ENCODE data around the gene GSTA4.
"Not testable (repeated sequence)": the region's sequence is repeated elsewhere in the genome, so short reads cannot be mapped to it uniquely, and the experiment has no call there.

Gene GSTA4

DNA sequence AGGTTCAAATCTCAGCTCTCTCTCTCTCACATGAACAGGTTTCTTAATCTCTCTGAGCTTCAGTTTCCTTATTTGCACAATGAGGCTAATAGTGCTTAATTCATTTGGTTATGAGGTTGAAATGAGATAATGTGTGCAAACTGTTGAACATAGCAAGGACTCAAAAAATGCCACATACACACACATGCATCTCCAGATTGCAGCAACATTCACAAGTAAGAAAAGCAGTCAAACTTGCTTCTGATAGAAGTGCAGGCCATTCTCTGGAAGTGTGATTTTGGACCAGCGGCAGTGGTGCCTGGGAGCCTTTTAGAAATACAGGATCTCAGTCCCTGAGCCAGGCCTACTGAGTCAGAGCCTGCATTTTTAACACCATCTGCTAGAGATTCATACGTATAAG lies 25.7 kb downstream of the GSTA4 start:
- DNase-seq, result no peak

DNA sequence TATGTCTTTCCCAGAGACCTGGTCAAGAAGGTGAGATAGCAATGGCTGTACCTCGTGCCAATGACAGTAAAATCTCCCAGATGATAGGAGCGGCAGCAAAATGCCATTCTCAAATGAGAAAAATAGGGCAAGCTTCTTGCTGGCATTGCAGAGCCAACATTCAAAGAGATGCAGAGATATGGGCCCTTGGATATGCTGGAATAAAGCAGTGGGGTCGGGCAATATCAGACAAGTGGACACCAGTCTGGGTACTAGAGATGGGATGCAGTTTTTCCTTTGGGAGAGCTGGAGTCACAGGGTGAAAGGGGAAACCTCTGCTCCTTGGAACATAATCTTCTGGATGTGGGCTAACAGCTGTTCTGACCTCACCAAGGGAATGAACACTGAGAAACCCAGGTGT lies 29.0 kb downstream of the GSTA4 start:
- no peak for DNase-seq

DNA sequence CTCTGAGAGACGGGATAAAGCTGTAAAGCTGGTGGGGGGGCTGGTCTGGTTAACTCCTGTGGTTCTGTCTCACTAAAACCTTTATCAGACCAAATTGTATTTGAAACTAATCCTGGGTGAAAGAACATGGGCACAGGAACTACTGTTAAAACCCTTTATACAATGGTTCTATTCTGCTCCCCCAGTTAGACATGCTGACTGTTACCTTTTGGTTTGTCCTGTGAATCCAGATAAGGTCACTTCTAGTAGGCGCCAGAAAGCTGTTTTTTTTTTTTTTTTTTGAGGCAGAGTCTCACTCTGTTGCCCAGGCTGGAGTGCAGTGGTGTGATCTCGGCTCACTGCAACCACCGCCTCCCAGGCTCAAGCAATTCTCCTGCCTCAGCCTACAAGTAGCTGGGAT lies 29.7 kb downstream of the GSTA4 start:
- no peak for DNase-seq

DNA sequence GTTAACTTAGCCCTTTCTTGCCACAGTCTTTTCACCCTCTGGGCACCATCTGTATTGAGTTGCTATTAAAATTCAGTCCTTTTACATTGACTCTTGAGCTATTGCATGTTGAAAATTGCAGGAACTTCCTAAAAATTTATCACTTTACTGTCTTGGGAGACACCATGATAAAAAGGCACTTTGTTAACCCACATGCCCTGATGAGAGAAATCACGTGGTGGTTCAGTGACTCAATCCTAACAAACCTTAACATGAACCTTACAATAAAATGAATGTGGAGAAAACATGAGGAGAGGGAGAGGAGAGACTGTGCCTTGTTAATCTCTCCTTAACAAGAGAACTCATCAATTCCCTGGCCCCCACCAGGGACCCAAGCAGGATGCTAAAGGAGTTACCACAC lies 30.8 kb downstream of the GSTA4 start:
- no peak for DNase-seq

DNA sequence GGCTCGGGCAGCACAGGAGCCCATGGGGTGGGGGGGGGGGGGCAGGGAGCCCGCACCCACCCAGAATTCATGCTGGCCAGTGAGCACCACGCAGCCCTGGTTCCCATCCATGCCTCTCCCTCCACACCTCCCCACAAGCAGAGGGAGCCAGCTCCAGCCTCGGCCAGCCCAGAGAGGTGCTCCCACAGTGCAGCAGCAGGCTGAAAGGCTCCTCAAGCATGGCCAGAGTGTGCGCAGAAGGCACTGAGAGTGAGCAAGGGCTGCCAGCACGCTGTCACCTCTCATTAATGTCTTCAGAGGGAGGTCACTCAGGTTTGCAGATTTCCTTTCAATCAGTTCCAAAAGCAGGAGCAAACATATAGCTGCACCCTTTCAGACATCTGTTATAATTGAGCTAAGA lies 32.4 kb downstream of the GSTA4 start:
- DNase-seq, result no peak

DNA sequence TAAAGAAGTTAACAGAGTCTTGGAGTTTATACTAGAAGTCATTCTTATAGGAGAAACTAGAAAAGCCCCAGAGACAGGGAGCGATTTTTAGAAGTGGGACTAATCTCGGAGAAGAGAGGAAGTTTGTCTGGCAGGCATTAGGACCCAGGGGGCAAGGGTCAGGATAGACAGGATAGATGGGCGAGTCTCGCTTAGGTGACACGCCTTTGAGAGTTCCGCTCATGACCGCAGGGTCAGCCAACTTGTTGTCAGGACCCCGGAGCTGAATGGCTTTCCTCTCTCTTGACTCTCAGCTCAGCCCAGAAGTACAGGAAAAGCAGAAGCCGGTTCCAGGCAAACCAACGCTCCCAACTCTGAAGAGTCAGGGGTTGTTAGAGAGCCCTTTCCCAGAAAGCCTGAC lies 34.1 kb downstream of the GSTA4 start:
- DNase-seq, result not testable (repeated sequence)

DNA sequence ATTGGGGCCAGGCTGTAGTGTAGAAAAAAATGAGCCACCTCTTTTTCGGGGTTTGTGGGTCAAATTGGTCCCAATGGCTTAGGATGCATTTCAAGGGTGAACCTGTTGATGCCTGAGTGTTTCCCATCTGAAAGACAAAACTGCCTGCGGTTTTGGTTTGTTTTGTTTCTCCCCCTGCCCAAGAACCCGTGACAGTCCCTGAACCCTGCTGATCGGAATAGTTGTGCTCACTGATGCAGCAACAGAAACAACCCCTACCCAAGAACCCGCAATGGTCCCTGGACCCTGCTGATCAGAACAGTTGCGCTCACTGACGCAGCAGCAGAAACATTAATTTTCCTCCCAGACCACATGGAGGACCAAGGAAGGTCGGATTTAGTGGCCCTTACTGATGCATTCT lies 34.9 kb downstream of the GSTA4 start:
- DNase-seq, result not testable (repeated sequence)

DNA sequence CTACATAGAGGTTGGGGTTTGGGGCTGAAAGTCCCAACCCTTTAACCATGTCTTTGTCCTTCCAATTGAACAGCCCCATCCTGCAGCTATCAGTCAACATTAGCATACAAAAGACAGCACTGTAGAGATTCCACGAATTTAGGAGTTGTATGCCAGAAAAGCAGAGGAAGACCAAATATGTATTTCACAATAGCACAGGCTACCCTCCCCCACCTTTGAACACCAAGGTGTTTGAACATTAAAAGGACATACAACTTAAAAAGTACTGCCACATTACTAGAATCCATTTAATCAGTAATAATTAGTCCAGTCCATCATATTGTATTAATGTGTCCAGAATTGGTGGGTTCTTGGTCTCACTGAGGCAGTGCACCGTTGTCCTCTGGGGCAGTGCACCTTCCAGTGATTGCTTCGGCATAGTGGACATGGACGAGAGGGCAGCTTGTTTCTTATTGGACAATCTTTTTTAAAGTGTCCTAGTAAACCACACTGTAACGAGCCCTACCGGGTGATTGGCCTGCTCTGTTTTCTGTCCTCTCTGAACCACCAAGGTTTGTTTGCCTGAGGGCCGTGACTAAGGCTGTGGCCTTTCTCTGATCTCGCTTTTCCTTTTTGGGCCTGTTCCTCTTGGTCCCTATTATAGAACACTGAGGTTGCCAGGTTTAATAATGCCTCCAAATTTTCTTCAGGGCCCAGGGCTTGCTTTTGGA lies 36.4 kb downstream of the GSTA4 start:
- no peak for DNase-seq

DNA sequence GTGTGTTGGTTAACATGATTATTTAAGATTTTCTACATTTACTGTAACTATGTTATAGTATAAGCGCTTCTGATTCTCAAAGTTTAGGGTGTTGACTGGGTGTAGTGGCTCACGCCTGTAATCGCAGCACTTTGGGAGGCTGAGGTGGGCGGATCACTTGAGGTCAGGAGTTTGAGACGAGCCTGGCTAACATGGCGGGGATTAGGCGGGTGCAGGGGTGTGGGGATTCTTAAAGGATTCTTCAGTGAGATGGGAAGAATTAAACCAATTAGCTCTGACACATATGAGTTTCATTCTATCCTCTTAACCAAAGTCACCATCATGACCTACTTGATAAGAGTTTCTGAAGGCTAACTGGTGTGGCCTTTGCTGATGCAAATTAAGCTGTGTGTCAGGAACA lies 39.2 kb downstream of the GSTA4 start:
- DNase-seq, result no peak

DNA sequence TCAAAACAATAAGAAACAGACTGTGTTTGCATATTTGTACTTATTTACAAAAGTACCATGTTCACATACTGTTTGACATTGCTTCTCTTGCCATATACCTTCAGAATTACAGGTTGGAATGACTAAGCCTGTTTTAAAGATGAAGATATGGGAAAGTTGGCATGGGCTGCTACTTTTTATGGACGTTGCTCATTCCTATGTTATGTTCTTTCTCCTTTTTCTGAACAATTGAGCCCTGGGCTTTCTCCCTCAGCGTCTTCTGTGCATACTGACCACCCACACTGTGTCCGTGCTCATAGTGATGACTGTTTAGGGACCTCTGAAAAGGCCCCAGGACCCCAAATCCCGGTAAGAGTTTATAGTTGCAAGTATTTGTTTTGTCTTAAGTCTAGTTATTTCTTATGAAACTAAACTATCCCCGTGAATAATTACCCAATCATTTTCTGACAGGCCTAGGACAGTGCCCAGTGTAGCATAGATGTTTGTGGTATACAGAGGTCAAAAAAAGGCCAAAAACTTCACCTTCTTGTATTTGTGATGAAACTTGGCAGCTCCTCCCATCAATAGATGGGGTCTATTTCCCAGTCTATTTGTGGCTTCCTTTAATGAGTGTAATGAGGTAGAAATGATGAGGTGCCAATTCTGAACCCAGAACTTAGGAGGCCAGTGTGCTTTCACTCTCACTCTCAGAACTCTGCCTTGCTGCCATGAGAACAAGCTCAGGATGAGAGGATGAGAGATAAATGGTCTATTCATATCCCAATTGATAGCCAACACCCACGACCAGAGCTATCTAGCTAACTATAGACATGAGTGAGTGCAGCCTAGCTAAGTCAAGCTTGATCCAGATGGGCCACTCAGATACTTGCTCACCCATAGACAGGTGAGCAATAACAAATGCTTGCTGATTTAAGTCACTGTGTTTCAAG lies 40.9 kb downstream of the GSTA4 start:
- DNase-seq, result no peak

DNA sequence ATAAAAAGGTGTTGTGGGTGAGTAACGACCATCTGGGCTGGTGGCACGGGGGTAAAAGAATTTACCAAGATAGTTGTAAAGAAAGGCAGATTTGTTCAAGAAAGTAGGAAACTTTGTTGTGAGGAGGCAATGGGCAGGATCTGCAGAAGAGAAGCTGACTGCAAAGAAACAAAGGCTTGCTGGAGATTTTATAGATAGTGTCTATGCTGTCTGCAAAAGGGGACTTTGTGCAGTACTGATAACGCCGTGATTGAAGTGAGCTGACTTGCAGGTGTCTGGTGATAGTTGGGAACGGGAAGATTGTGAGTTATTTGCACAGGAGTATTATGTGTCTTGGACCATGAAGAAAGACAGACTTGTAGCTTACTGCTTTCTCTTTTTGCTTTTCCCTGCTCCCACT lies 48.8 kb downstream of the GSTA4 start:
- no peak for DNase-seq

DNA sequence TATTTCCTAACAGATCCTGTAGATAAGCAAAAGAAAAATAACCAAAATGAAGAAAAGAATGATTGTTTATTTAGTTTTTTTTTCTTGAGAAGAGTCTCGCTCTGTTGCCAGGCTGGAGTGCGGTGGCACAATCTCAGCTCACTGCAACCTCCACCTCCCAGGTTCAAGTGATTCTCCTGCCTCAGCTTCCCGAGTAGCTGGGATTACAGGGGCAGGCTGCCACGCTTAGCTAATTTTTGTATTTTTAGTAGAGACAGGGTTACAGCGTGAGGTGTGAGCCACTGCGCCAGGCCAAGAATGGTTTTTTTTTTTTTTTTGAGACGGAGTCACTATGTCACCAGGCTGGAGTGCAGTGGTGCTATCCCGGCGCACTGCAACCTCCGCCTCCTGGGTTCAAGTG lies 52.3 kb downstream of the GSTA4 start:
- not testable (repeated sequence) for DNase-seq

DNA sequence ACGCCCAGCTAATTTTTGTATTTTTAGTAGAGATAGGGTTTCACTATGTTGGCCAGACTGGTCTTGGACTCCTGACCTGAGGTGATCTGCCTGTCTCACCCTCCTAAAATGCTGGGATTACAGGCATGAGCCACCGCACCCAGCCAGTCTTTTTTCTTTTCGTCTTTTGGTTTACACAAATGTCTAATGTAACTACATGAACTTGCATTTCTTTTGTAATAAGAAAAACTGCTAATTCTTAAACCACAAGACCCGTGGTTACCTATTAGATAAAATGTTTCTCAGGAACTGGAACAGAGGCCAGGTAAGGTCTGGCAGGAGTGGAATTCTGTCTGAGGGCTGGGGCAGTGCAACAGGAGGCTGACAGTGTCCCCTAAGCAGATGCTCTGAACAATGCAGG lies 52.9 kb downstream of the GSTA4 start:
- DNase-seq, result no peak

DNA sequence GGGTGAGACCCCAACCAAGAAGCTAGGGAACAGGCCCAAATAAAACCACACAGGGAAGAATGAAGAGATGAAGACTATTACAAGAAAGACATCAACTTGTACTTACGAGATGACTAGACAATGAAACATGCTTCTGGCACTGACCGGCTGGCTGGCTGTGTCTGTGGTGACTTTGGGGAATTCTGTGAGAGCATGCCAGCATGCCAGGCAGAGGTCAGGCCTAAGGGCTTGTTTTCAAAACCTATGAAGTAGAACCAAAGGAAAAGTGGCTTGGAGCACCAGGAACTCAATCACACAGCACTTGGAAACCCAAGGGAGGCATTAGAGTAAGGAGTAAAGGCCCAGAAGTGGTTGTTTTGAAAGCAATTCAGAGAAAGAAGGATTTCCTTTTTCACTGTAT lies 57.2 kb downstream of the GSTA4 start:
- DNase-seq, result no peak

DNA sequence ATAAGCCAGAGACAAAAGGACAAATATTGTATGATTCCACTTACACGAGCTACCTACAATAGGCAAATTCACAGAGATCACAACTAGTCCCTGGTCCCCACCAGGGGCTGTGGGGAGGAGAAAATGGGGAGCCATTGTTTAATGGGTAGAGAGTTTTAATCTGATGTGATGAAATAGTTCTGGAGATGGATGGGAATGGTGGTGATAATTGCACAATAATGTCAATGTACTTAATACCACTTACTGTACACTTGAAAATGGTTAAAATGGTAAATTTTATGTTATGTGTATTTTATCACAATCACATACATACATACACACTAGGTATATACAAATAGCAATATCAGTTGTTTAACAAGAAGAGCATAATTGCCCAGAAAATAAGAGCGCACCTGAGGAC lies 61.3 kb downstream of the GSTA4 start:
- DNase-seq, result no peak

DNA sequence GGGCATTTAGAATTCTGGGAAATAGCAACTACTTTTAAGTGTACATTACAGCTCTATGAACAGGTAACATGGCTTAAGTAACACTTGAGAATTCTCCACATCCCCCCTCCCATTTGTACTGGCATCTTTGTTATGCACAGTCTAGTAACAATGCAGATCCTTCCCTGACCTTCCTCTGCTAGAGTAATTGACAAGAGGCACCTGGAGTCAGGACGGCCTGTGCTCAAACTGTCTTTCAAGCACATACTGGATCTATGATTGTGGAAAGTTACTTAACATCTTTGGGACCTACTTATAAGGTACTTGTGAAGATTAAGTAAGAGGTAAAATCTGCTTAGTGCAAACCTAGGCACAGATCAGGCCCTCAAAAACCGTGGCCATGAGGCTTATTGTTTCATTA lies 63.7 kb downstream of the GSTA4 start:
- DNase-seq, result no peak

DNA sequence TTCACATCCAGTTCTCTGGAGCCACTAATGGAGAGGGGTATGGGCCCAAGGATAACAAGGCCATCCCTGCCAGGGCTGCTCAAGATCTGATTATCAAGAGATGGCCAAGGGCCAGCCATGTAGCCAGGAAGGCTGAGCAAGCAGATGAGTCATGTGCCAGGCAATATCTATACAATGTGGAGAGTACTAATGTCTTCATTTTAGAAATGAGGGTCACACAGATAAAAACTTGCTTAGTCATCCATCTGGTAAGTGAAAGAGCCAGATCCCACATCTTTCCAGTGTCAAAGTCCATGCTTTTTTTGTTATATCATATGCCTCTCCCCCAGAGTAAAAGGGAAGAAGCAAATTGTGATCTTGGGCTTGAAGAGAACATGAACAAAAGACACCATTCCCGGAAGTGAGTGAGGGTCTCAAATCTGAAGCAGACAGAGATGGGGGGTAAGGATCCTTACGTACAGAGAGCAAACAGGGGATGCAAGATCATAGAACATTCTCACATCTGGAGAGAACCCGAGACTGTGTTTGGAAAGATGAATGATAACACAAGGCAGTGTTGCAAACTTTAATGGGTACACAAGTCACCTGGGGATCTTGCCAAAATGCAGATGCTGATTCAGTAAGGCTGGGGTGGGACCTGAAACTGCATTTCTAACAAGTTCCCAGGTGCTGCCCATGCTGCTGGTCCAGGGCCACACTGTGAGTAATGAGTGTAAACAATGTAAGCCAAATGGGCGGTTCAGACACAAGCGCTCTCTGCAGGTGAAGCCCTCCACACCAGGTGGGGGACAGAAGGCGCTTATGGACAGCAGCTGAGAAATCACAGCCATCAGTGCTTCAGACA lies 65.5 kb downstream of the GSTA4 start:
- DNase-seq, result no peak
